ENCODE data around the gene PRDM16. TPM values are rescaled to one million over a fixed set of nuclear protein-coding genes. Genes with fewer than 3 reads are reported as not detected.

The PRDM16 gene
- polyA plus RNA-seq, 1 experiment, result 0.06 TPM

DNA sequence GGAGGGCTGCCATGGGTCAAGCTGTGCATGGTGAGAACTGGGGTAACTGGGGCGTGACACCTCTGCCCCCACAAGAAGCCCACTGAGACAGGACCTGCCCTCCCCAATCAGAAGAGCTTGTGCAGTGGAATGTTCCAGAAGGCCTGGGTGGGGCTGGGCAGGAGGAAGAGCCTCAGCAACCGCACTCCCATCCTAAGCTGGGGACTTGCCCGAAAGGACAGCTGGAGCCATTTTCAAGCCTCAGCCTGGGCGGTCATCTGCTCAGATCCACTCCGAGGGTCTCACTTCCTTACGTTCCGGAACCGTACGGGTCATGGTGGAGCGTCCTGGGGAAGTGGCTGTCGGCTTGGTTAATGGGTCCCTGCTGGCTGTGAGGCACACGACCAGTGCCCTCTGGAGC, 226.8 kb downstream of the PRDM16 start:
- ChIA-PET POLR2A (no interaction called here), CTCF (no interaction called here)
- peaks cover 3% of the 10 kb centered on the region; the same call in 1 of the 2 replicates for H3K9me3 ChIP-seq (ENCODE audit: control insufficient read depth, insufficient read depth, low read length)
- peaks cover 11% of the 10 kb centered on the region for H3K27me3 ChIP-seq (ENCODE audit: control insufficient read depth, insufficient read depth, low read length)
- no peak overlapping the region for H3K27ac ChIP-seq (ENCODE audit: low read depth, low read length)
- H3K4me3 ChIP-seq (ENCODE audit: low read depth, low read length), result no peak overlapping the region
- TF ChIP-seq, protein P1, sequence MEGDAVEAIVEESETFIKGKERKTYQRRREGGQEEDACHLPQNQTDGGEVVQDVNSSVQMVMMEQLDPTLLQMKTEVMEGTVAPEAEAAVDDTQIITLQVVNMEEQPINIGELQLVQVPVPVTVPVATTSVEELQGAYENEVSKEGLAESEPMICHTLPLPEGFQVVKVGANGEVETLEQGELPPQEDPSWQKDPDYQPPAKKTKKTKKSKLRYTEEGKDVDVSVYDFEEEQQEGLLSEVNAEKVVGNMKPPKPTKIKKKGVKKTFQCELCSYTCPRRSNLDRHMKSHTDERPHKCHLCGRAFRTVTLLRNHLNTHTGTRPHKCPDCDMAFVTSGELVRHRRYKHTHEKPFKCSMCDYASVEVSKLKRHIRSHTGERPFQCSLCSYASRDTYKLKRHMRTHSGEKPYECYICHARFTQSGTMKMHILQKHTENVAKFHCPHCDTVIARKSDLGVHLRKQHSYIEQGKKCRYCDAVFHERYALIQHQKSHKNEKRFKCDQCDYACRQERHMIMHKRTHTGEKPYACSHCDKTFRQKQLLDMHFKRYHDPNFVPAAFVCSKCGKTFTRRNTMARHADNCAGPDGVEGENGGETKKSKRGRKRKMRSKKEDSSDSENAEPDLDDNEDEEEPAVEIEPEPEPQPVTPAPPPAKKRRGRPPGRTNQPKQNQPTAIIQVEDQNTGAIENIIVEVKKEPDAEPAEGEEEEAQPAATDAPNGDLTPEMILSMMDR (IDR thresholded peaks at IDR 0.05; ENCODE audit: low read depth, low read length), result no peak
- DNase-seq (ENCODE audit: low read depth, low spot score), result no peak

DNA sequence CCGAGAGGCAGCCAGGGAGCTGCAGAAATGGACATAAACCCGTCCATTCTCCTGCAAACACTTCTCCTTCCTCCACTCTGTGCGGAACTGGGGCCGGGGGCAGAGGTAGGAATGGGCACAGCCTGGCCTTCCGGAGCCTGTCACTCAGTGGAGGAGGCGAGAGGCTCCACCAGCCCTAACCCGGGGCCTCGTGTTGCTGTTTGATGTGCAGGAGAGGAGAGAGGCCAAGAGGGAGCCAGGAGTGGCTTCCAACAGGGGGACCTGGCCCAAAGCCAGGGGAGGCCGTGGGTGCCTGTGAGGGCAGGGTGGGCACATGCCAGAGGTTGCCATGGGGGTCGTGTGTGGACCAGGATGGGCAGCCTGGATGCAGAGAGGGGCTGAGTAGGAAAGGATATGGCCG, 227.3 kb downstream of the PRDM16 start:
- POLR2A ChIA-PET, result no interaction called here
- H3K4me3 ChIP-seq (ENCODE audit: low read depth, low read length), result no peak overlapping the region
- no peak for DNase-seq (ENCODE audit: low read depth, low spot score)
- TF ChIP-seq, protein P1 (IDR thresholded peaks at IDR 0.05; ENCODE audit: low read depth, low read length), result no peak
- H3K27me3 ChIP-seq (ENCODE audit: control insufficient read depth, insufficient read depth, low read length), result peaks cover 11% of the 10 kb centered on the region
- CTCF ChIA-PET, result no interaction called here
- no peak overlapping the region for H3K27ac ChIP-seq (ENCODE audit: low read depth, low read length)
- peaks cover 3% of the 10 kb centered on the region; the same call in 1 of the 2 replicates for H3K9me3 ChIP-seq (ENCODE audit: control insufficient read depth, insufficient read depth, low read length)

DNA sequence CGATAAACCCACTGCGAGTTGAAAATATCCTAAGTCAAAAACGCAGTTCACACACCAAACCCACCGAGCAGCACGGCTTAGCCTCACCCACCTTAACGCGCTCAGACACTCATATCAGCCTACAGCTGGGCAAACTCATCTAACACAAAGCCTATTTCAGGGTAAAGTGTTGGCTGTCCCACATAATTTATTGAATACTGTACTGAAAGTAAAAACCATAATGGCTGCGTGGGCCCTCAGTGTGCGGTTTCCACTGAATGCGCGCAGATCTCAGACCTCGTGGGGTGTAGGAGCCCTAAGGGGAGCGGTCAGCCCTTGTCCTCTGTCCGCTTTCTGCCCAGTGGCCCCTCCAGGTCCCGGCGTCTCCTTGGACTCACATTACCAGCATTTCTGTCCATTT, 227.8 kb downstream of the PRDM16 start:
- peaks cover 16% of the 10 kb centered on the region for H3K27me3 ChIP-seq (ENCODE audit: control insufficient read depth, insufficient read depth, low read length)
- no peak for DNase-seq (ENCODE audit: low read depth, low spot score)
- CTCF ChIA-PET, result no interaction called here
- TF ChIP-seq, protein P1 (IDR thresholded peaks at IDR 0.05; ENCODE audit: low read depth, low read length), result no peak
- peaks cover 3% of the 10 kb centered on the region; the same call in 1 of the 2 replicates for H3K9me3 ChIP-seq (ENCODE audit: control insufficient read depth, insufficient read depth, low read length)
- POLR2A ChIA-PET, result no interaction called here
- H3K4me3 ChIP-seq (ENCODE audit: low read depth, low read length), result no peak overlapping the region
- H3K27ac ChIP-seq (ENCODE audit: low read depth, low read length), result no peak overlapping the region

DNA sequence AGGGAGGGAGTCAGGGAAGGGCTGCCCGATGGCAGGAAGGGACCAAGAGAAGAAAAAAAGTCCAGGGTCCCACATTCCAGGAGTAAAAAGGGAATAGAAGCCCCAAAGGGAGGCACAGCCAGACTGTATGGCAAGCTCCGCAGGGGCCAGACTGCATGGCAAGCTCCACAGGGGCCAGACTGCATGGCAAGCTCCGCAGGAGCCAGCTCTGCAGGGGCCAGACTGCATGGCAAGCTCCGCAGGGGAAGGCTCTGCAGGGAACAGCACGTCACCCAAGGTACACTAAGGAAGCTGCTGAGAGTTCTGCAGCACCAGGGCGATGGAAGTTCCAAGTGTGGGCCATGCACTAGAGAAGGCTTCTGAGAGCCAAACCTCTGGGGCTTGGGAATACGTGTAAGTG, 228.8 kb downstream of the PRDM16 start:
- ChIA-PET POLR2A (no interaction called here), CTCF (no interaction called here)
- H3K27me3 ChIP-seq (ENCODE audit: control insufficient read depth, insufficient read depth, low read length), result peaks cover 16% of the 10 kb centered on the region
- DNase-seq (ENCODE audit: low read depth, low spot score), result no peak
- no peak overlapping the region for H3K4me3 ChIP-seq (ENCODE audit: low read depth, low read length)
- H3K27ac ChIP-seq (ENCODE audit: low read depth, low read length), result no peak overlapping the region
- peaks cover 3% of the 10 kb centered on the region for H3K9me3 ChIP-seq (ENCODE audit: control insufficient read depth, insufficient read depth, low read length)
- TF ChIP-seq, protein P1 (IDR thresholded peaks at IDR 0.05; ENCODE audit: low read depth, low read length), result no peak

DNA sequence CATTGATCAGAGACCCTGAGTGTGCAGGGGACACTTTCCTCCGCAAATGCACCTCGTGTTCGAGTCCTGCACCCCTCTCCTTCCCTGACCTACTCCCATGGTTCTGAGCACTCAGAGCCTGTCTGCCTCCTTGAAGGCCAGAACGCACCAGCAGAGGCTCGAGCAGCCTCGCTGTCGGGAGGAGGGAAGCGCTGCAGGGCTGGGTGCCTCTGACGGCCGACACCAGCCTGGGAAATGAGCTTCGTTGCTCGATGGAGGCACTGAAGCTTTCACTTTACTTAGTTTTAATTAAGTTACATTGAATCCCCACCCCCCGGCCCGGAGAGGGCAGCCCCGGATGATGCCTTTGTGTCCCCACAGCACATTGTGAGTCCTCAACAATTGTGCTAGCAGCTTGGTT, 229.2 kb downstream of the PRDM16 start:
- CTCF ChIA-PET, result no interaction called here
- no peak for DNase-seq (ENCODE audit: low read depth, low spot score)
- Histone ChIP-seq H3K4me3 (ENCODE audit: low read depth, low read length) (no peak overlapping the region), H3K27ac (ENCODE audit: low read depth, low read length) (no peak overlapping the region), H3K9me3 (ENCODE audit: control insufficient read depth, insufficient read depth, low read length) (peaks cover 3% of the 10 kb centered on the region), H3K27me3 (ENCODE audit: control insufficient read depth, insufficient read depth, low read length) (peaks cover 16% of the 10 kb centered on the region)
- TF ChIP-seq, protein P1 (IDR thresholded peaks at IDR 0.05; ENCODE audit: low read depth, low read length), result no peak
- POLR2A ChIA-PET, result no interaction called here

All from AG04450 (cell line).